Transverse colon (tissue), 4 donors: Measurements from ENCODE around the gene GABRG3.

Experiments used
- CTCF ChIP-seq, 5 experiments: fragments of 200-600 bp in 3 of 5; fragments of 450-650 bp in 2 of 5; sonication (generic) in 3 of 5; IDR thresholded peaks; 1 replicate in 2 of 5; 2 replicates in 3 of 5; pipeline ENCODE4 v1.5.1; 2016 to 2017; ENCODE audit warnings: antibody characterized with exemption in 5 of 5, inconsistent platforms in 3 of 5, mild to moderate bottlenecking in 2 of 5, moderate library complexity in 1 of 5
- POLR2AphosphoS5 ChIP-seq, 3 donors: sonication (generic); formaldehyde crosslinking; IDR thresholded peaks; one replicate each; pipeline ENCODE4 v1.6.1; 2016; ENCODE audit warnings: antibody characterized with exemption in 3 of 3

GRCh38 chr15:27498700-27499099, 527.7 kb downstream of the GABRG3 start:
- TF ChIP-seq POLR2AphosphoS5 (IDR thresholded peaks at IDR 0.05) (no peak), CTCF (IDR thresholded peaks at IDR 0.05) (no peak)
